HG03175 (cell line): ENCODE data around the gene BCL3.
"Not testable (repeated sequence)": the region's sequence is repeated elsewhere in the genome, so short reads cannot be mapped to it uniquely, and the experiment has no call there.

Experiments
- ATAC-seq: cut with Tn5 transposase; IDR thresholded peaks from one replicate; pipeline ENCODE4 v1.9.1; 2021; ENCODE audit warnings: mild to moderate bottlenecking, moderate library complexity; ENCODE audit not compliant: unreplicated experiment

BCL3 gene

GRCh38 chr19:44748426-44749254, at the start of gene BCL3:
BCL3 (plus strand) TSS chr19:44748708; CDS start chr19:44748791, 83 bp downstream.
- ATAC-seq: no peak

GRCh38 chr19:44700547-44700946, 48.0 kb upstream of the BCL3 start:
- no peak for ATAC-seq

DNA sequence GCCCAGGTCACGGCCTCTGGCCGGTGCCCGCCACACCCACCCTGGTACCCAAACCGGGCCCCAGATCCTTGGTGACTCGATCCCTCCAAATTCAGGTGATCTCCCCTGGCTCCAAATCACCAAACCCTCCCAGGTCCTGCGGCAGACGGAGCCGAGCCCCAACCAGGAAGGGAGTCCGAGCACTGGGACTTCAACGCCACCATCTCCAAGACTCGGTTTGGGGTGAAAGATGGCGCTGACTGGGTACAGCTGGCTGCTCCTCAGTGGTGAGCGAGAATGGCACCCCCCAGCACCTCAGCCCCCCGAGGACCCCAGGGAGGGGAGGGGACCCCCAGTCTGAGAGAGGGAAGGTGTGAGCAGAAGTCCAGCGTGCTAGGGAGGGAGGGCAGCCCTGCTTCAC, 47.3 kb upstream of the BCL3 start:
- ATAC-seq: no peak

- ATAC-seq: no peak
These were observed 45.8 kb upstream of the BCL3 start for GRCh38 chr19:44702551-44703176.

DNA sequence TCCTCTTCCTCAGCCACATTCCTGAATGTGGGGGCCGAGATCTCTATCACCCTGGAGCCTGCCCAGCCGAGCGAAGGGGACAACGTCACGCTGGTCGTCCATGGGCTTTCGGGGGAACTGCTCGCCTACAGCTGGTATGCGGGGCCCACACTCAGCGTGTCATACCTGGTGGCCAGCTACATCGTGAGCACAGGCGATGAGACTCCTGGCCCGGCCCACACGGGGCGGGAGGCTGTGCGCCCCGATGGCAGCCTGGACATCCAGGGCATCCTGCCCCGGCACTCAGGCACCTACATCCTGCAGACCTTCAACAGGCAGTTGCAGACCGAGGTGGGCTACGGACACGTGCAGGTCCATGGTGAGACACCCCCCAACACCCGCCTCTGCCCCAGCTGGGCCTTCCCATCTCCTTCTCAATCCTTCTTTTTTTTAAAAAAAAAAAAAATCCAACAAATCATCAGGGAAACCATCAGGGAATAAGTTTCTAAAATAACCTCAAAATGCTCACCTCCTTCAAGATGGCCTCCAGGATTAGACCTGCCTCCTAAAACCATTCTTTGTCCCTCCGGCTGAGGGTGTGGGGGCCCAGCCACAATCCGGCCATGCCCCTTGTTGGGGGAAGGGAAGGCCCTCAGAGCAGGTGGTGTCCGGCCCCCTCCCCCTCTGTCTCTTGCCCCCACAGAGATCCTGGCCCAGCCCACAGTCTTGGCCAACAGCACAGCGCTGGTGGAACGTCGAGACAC, 45.0 kb upstream of the BCL3 start:
- no peak for ATAC-seq

- ATAC-seq: no peak
These were observed 43.5 kb upstream of the BCL3 start for GRCh38 chr19:44704982-44705381.

DNA sequence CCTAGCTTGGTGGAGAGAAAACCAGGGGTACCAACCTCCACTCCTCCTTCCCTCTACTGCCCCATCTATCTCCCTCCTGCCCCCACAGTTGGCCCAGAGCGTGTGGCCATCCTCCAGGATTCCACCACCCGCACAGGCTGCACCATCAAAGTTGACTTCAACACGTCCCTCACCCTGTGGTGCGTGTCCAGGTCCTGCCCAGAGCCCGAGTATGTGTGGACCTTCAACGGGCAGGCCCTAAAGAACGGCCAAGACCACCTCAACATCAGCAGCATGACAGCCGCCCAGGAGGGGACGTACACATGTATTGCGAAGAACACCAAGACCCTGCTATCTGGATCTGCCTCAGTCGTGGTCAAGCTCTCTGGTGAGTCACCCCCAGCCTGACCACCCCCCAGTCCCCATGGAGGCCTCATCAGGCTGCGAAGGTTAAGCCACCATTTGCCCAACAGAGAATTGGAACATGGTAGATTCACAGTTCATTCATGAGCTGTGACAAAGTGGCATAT, 43.0 kb upstream of the BCL3 start:
- ATAC-seq: no peak

DNA sequence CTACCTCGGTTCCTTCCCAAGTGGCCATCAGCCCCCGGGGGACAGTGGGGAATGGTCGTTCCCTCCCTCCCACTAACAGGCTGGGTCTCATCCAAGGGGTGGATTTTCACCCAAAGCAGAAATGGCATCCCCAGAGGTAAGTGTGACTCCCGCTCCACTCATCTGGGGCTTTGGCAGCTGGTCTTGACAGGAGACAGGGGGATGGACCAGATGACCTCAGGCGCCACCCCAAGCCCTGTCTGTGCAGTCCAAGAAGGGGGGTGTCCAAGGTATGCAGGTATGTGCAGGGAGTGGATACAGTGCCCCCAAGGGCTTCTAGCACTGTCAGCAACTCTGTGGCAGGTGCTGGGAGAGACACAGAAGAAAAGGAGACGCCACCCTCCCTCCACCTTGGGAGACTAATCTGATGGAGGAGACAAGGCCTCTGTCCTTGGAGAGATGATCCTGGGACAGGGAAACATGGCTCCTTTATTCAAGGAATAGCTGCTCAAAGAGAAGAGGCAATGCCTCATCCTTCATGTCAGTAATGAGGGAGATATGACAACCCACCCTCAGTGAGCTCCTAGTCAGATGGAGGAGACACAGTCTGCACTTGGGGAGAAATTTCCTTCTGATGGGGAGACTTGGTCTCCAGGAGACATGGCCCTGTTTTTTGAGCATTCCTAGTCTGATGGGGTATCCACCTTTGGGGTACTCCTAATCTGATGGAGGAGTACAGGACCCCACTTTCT, 41.8 kb upstream of the BCL3 start:
- ATAC-seq: no peak

- no peak for ATAC-seq
These were observed 40.7 kb upstream of the BCL3 start for GRCh38 chr19:44707794-44708193.

DNA sequence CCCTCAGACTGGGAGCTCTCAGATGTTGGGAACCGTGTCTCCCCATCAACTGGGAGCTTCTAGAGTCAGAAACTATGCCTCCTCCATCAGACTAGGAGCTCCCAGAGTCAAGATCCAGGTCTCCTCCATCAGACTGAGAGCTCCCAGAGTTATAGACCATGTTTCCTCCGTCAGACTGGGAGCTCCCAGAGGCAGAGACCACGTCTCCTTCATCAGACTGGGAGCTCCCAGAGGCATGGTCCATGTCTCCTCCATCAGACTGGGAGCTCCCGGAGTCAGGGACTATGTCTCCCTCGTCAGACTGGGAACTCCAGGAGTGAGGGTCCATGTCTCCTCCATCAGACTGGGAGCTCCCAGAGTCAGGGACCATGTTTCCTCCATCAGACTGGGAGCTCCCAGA, 39.6 kb upstream of the BCL3 start:
- ATAC-seq: no peak

DNA sequence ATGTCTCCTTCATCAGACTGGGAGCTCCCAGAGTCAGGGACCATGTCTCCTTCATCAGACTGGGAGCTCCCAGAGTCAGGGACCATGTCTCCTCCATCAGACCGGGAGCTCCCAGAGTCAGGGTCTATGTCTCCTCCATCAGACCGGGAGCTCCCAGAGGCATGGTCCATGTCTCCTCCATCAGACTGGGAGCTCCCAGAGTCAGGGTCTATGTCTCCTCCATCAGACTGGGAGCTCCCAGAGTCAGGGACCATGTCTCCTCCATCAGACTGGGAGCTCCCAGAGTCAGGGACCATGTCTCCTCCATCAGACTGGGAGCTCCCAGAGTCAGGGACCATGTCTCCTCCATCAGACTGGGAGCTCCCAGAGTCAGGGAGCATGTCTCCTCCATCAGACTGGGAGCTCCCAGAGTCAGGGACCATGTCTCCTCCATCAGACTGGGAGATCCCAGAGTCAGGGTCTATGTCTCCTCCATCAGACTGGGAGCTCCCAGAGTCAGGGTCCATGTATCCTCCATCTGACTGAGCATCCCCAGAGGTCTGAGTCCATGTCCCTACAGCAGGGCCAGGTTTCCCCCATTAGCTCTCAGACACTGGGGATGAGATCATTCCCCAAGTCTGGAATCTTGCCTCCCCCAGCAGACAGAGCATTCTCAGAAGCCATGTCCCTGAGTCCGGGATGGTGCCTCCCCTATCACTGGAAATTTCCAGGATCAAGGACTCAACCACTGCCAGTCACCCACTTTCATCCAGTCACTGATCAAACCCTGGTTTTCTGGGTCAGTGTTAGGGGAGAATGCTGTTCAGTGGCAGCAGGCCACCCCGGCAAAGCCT, 38.9 kb upstream of the BCL3 start:
- not testable (repeated sequence) for ATAC-seq

DNA sequence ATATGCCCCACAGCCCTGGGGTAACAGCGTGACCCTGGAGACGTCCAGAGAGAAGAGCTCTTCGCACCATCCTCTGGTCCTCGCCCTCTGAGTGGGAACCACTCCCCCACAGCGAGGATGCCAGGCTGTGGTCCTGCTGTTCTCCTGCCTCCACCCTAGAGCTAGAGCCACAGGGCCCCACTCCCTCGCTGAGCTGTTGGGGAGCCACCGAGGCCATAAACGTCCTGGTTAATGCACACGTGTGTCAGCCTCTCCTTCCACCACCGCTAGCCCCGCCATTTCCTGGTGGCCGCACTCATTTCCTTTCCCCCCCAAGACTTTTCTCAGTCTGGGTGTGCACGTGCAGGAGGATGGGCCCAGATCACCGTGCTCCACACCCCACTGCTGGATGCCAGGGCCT, 38.0 kb upstream of the BCL3 start:
- ATAC-seq: no peak

DNA sequence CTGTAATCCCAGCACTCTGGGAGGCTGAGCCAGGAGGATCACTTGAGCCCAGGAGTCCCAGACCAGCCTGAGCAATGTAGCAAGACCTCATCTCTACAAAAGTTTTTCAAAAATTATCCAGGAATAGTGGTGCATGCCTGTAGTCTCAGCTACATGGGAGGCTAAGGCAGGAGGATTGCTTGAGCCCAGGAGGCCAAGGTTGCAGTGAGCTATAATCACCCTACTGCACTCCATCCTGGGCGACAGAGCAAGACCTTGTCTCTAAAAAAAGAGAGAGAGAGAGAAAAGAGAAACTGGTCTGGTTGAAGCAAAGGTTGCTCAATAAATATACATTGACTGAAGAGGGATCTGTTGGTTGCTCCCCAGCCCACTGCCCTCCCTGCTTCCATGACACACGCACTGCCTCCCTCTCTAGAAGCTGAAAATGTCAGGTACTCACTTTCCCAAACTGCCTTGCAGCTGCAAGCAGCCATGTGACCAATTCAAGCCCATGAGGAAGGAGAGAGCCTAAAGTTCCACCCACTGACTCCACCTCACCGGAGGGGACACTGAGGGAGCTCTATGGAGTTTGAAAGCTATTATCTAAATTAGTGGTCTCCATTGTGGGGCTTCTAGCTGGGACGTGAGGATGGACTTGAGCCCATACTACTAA, 35.5 kb upstream of the BCL3 start:
- no peak for ATAC-seq

GRCh38 chr19:44714597-44715169, 33.8 kb upstream of the BCL3 start:
- no peak for ATAC-seq

GRCh38 chr19:44717603-44718002, 30.9 kb upstream of the BCL3 start:
- no peak for ATAC-seq

DNA sequence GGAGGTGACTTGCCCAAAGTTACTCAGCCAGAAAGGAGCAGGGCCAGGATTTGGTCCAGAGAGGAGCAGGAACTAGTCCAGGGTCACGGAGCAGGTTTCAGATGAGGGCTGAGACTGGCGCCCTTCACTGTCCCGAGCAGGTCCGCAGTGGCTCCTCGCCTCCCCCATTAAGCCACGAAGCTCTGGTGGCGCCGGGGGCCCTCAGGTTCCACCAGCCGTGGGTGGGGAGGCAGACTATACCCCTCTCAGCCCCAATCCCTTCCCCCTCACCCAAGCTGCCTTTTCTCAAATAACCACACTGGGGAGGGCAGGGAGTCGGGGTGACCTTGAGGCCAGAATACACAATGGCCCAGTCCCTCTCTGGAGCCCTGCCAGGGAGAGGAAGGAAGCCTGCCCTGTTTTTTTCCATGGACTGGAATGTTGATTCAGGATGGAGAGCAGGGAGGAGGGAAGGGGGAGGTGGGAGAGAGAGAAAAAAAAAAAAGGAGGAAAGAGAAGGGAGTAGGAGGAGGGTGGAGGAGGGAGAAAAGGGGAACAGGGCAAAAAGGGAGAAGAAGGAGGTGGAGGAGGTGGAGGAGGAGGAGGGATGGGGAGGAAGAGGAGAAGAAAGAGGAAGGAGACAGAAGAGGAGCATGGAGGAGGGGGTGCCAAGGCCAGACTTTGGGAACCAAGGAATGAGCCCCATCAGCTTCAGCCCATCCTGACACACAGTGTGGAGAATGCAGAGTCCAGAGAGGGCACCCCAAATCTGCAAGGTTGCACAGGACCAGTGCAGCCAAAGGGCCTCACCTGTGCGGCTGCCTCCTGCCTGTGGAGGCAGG, 29.9 kb upstream of the BCL3 start:
- ATAC-seq: no peak

- no peak for ATAC-seq
These were observed 29.2 kb upstream of the BCL3 start for GRCh38 chr19:44719262-44719701.

DNA sequence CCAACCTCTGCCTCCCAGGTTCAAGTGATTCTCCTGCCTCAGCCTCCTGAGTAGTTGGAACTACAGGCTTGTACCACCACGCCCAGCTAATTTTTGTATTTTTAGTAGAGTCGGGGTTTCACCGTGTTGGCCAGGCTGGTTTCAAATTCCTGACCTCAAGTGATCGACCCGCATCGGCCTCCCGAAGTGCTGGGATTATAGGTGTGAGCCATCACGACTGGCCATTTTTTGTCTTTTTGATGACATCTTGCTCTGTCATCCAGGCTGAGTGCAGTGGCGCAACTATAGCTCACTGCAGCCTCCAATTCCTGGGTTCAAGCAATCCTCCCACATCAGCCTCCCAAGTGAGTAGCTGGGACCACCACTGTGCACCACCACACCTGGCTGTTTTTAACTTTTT, 28.1 kb upstream of the BCL3 start:
- not testable (repeated sequence) for ATAC-seq
